ENCODE data around the gene RNASET2.

- TF ChIP-seq CTCF (IDR thresholded peaks at IDR 0.05), result no peak
- TF ChIP-seq POLR2A (IDR thresholded peaks at IDR 0.05), result no peak
Measured at GRCh38 chr6:166921570-166921969, 34.8 kb downstream of the RNASET2 start.

Measured in Peyer's patch (tissue), 4 donors.